GM19455 (cell line): Measurements from ENCODE around the gene OR51L1.
"Not testable (repeated sequence)": the region's sequence is repeated elsewhere in the genome, so short reads cannot be mapped to it uniquely, and the experiment has no call there.

Source experiments
- ATAC-seq: cut with Tn5 transposase; IDR thresholded peaks from one replicate; pipeline ENCODE4 v1.9.1; 2021; ENCODE audit not compliant: unreplicated experiment

The OR51L1 gene

DNA sequence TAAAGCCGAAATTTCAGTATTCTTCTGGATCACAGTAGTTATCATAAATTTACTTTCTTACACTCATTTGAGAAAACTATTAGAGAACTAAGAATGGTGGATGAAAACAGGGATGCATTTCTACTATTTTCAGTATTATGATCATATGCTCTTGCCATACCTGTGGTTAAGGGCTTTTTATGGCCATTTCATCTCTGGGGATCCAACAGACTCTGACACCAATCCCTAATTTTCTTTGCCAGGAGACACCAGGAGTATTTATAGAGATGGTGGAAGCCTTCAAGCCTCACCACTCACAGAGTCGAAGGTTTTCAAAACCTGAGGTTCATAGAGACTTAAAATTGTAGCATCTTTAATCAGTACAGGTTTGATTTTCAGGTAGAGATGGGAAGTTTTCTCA is at the start of gene OR51L1:
Gene OR51L1, plus strand, starts transcription at position 301 of the 400 bp plus-strand sequence. CDS start 4,132 bp downstream, outside the sequence.
- no peak for ATAC-seq

- no peak for ATAC-seq
Measured at GRCh38 chr11:4947505-4947904, 47.1 kb upstream of the OR51L1 start, which contains the start of gene OR51A4. Gene OR51A4 (minus strand): TSS chr11:4947605. CDS start chr11:4947100, 505 bp downstream.

DNA sequence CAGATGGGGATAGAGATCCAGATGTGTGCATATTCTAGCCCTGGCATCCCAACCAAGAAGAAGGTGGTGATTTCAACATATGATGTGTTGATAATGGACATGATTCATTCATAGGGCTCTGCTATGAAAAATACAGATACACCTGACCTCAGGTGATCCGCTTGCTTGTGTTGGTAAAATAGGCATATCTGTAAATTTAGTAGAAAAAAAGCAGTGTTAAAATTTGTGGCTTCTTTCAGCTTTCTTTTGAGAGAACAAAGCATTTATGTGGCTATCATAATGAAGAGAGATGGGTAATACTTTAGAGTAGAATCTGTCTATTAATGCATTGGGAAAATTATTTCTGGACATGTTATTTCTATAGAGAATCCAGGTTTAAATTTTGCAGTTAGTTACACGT is 39.0 kb upstream of the OR51L1 start, which contains the start of gene OR51A2:
Gene OR51A2, minus strand, starts transcription at position 101 of the 400 bp plus-strand sequence. Its CDS starts 0 bp downstream, at position 101.
- ATAC-seq: not testable (repeated sequence)

DNA sequence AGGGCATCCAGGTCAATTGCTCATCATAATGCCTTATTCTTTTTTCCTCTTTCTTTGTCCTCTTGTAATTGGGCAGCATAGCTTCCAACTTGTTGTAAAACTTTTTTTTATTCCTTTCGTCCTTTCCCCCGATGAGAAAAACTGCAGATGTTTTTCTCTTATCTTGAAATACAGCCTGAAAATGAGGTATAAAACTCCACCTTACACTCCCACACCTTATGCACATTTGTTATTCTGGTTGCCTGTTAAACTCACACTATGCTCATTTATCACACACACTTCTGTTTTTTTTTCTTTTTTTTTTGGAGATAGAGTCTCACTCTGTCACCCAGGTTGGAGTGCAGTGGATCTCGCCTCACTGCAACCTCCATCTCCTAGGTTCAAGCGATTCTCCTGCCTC is 37.3 kb upstream of the OR51L1 start:
- no peak for ATAC-seq

DNA sequence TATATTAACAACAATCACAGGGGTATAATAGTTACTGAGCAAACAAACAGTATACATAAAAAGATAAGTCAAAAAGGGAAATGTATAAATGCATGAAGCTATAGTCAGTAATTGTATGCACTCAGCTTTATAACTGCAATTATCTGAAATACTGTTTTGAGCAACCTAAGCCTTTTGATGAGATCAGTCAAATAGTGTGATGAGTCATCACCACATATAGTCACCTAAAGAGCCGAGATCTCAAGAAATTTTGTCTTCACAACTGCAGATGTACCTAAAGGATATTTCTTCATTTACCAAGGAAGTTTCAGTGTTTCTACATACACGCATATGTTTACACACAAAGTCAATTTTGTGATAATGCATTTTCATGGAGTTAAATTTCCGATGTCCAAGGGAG is 33.8 kb upstream of the OR51L1 start:
- no peak for ATAC-seq

- ATAC-seq: no peak
Measured at GRCh38 chr11:4962816-4963215, 31.8 kb upstream of the OR51L1 start.

GRCh38 chr11:4975436-4975835 is 19.2 kb upstream of the OR51L1 start:
- ATAC-seq: no peak

DNA sequence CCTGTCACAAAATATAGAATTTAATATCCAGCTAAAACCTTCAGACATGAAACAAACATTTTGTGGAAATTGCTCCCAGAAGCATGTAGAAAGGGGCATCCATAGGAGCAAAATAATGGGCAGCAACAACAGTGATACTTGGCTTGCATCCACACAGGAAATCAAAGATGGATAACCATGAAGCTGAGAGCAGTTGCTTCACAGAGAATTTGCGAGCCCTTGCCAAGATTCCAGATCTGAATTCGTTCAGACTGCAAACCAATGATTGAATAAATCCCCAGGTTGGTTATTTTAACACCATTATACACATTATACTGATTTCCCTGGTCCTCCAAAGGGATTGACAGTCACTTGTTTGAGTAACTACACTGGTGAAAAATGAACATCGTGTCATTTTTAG is 15.6 kb upstream of the OR51L1 start:
- ATAC-seq: no peak

GRCh38 chr11:4982678-4983077 is 12.0 kb upstream of the OR51L1 start:
- no peak for ATAC-seq

DNA sequence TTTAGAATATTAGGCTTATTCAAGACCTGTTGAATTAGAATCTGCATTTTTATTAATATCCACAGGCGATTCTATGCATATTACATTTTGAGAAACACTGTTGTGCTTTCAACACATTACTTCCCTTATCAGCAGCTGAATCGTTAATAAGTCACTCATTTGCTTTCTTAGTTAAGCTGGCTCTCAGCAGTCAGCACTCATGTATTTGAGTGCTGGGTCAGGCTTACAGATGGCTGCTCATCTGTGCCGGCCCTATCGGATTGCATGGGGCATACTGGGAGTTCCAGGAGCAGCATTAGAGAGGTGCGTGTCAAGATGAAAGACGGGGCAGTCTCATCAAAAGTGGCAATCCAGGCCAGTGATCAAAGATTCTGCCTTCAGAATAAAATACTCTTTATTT is 10.8 kb upstream of the OR51L1 start:
- ATAC-seq: no peak

- no peak for ATAC-seq
Measured at GRCh38 chr11:4991060-4991459, 3.6 kb upstream of the OR51L1 start.

DNA sequence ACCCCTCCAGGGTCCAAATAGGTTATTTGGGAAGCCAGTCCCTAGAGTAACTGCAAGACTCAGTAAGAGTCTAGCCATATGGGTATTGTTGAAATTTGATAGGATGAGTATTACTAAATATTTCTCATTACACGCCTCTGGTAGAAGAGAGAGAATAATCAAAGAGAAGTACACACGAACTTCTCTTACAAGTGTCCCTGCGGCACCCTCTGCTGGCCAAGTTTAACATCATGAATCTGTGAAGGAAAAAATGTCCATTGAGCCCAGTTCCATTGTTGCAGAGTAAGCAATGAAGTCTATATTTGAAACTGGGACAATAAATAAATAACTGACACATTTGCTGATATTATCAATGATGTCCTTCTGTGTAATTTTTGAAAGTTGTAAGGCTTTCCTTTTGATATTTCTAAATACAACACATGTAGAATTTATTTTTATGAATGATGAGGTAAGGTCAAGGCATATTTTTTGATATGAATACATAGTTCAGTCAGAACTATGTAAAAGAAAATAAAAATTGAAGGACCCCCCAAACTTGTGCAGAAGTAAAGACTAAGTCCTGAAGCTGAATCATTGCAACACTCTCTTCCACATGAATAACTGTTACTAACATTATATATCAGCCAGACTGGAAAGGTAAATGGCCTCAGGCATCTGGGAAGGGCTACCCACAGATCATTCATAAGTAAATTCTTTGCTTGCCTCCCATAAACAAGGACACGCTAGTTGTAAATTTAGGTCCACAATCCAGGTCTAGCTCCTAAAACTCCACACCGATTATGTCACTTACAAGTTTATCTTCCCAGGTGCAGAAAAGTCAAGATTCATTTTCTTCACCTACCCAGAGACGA is 10.0 kb downstream of the OR51L1 start:
- ATAC-seq: no peak

DNA sequence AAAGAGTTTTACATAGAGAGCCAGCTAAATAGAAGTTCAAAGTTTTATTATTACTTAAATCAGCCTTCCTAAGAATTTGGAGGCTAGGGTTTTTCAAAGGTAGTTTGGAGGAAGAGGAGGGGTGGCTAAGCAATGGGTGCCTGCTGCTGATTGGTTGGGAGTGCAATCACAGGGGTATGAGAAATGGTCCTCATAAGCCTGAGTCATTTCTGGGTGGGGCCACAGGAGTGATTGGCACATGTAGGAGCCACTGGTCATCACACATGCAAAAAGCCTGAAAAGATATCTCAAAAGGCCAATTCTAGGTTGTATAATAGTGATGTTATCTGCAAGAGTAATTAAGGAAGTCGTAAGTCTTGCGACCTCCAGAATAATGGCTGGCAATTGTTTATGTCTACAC is 12.9 kb downstream of the OR51L1 start:
- no peak for ATAC-seq

GRCh38 chr11:5011254-5011653 is 16.6 kb downstream of the OR51L1 start:
- ATAC-seq: no peak

DNA sequence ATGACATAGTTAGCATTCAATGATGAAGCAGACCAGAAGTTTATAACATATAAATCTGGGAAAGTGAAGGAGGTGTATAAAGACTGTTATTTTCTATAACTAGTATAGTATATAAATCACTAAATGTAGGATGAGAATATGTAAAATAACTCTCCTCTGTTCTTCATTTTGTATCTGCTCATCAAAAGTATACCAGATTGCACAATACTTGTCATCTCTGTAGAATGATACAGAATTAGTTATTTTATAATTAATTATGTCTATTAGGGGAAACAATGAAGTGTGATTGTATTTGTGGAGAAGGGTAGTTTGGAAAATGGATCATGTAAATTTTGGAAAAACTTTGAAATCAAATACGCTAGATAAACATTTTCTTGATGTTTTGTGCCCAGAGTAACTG is 18.4 kb downstream of the OR51L1 start:
- ATAC-seq: no peak

DNA sequence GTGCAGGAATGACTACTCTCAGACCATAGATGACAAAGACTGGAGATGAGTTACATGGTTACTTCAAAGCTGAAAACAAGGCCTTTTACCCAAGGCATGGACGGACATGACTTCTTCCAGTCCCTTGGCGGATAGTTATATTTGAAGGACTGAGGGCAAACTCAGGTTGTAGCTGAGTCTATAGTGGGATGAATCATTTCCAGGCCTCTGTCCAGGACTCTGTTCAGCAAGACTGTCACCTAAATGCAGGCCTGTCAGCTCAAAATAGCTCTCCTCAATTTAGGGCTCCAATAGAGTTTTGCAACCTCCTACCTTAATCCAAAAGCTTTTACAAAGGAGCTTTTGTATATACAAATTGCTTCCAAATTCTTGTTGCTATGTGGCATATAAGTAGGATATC is 27.3 kb downstream of the OR51L1 start:
- no peak for ATAC-seq

DNA sequence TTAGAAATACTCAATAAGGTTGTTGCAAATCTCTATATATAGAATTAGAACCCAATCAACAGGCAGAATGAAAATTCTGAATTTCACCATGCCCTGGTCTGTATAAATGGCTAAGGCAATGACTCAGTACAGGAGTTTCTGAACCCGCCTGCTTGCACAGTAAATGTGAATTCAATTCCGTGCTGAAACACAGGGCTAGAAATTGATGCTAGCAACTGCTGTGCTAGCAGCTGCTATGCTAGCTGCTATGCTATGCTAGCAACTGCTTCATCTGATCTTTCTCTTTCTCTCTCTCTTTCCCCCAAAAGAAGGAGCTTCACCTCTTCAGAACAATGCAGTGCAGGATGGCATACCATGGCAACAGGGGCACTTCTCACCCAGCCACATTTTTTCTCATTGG is 42.0 kb downstream of the OR51L1 start:
- ATAC-seq: no peak

DNA sequence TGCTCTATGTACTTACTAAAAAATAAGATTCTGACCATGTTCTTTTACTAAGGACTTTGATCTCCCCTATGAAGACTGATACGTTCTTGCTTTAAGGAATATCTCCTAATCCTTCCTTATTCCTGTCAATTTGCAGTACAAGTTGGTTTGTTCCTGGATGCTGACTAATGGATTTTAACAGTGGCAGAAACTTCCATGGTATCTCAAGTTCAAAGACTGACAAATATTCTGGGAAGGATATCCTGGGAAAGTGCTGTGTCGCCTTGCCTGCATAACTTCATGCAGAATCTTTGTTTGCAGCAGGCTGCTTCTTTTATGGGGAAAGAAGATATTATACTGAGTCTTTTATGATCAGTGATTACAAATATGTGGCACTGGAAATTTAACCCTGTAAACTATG is 43.3 kb downstream of the OR51L1 start:
- ATAC-seq: no peak

GRCh38 chr11:5038341-5038740 is 43.7 kb downstream of the OR51L1 start:
- ATAC-seq: no peak

GRCh38 chr11:5040876-5041275 is 46.2 kb downstream of the OR51L1 start:
- ATAC-seq: no peak

- ATAC-seq: no peak
Measured at GRCh38 chr11:5042091-5042490, 47.4 kb downstream of the OR51L1 start.

- ATAC-seq: no peak
Measured at GRCh38 chr11:5043380-5043779, 48.7 kb downstream of the OR51L1 start.

- ATAC-seq: no peak
Measured at GRCh38 chr11:5046226-5046625, 51.6 kb downstream of the OR51L1 start, which contains the start of gene OR52J3. Gene OR52J3 (plus strand): TSS chr11:5046526. CDS start chr11:5046526, 0 bp downstream.
